Trophoblast cell (in vitro differentiated cells and primary cell): ENCODE results near the gene EPB41L1.

ENCODE experiments used
- DNase-seq, 2 donors: peaks; one replicate each; pipeline ENCODE4 v3.0.0-alpha.2; 2016
- H2AFZ ChIP-seq: 2 replicates; pipeline ENCODE4 v1.6.1; 2013; ENCODE audit warnings: low read length, moderate library complexity, mild to moderate bottlenecking; ENCODE audit not compliant: insufficient read depth, poor library complexity
- H2AK5ac ChIP-seq: 2 replicates; pipeline ENCODE4 v1.6.1; 2013; ENCODE audit warnings: mild to moderate bottlenecking, low read length
- H2BK120ac ChIP-seq: 2 replicates; pipeline ENCODE4 v1.6.1; 2013; ENCODE audit warnings: low read length, mild to moderate bottlenecking, moderate library complexity; ENCODE audit not compliant: insufficient read depth, poor library complexity
- H2BK12ac ChIP-seq: 2 replicates; pipeline ENCODE4 v1.6.1; 2013; ENCODE audit warnings: mild to moderate bottlenecking, low read length, moderate library complexity
- H2BK5ac ChIP-seq: 2 replicates; pipeline ENCODE4 v1.6.1; 2013; ENCODE audit warnings: low read length, low read depth, moderate library complexity, mild to moderate bottlenecking; ENCODE audit not compliant: poor library complexity
- H3K14ac ChIP-seq: 2 replicates; pipeline ENCODE4 v1.6.1; 2013; ENCODE audit warnings: mild to moderate bottlenecking, low read length
- H3K18ac ChIP-seq: 2 replicates; pipeline ENCODE4 v1.6.1; 2013; ENCODE audit warnings: mild to moderate bottlenecking, low read length
- H3K23ac ChIP-seq: 2 replicates; pipeline ENCODE4 v1.6.1; 2013; ENCODE audit warnings: low read length
- H3K27ac ChIP-seq: 2 replicates; pipeline ENCODE4 v1.5.1; 2013; ENCODE audit warnings: low read depth, mild to moderate bottlenecking, inconsistent platforms, low read length, moderate library complexity
- H3K27me3 ChIP-seq: 2 replicates; pipeline ENCODE4 v1.6.1; 2013; ENCODE audit warnings: inconsistent platforms, mild to moderate bottlenecking, low read length, moderate library complexity; ENCODE audit not compliant: insufficient read depth
- H3K36me3 ChIP-seq, 2 experiments: 1 replicate in 1 of 2; 2 replicates in 1 of 2; pipeline ENCODE4 v1.6.1; 2013; ENCODE audit warnings: low read length in 2 of 2, mild to moderate bottlenecking in 2 of 2, moderate library complexity in 1 of 2; ENCODE audit not compliant: insufficient read depth in 2 of 2, control insufficient read depth in 1 of 2
- H3K4ac ChIP-seq: 2 replicates; pipeline ENCODE4 v1.6.1; 2013; ENCODE audit warnings: low read depth, mild to moderate bottlenecking, low read length, moderate library complexity
- H3K4me1 ChIP-seq, 2 experiments: 1 replicate in 1 of 2; 2 replicates in 1 of 2; pipeline ENCODE4 v1.6.1; 2013; ENCODE audit warnings: low read length in 2 of 2, mild to moderate bottlenecking in 2 of 2, moderate library complexity in 1 of 2; ENCODE audit not compliant: insufficient read depth in 2 of 2, control insufficient read depth in 1 of 2
- H3K4me2 ChIP-seq: 2 replicates; pipeline ENCODE4 v1.6.1; 2013; ENCODE audit warnings: inconsistent platforms, mild to moderate bottlenecking, low read length, moderate library complexity
- H3K4me3 ChIP-seq: 2 replicates; pipeline ENCODE4 v1.5.1; 2013; ENCODE audit warnings: mild to moderate bottlenecking, low read depth, low read length, inconsistent platforms
- H3K79me1 ChIP-seq: one replicate; pipeline ENCODE4 v1.6.1; 2013; ENCODE audit warnings: low read length
- H3K79me2 ChIP-seq: 2 replicates; pipeline ENCODE4 v1.6.1; 2013; ENCODE audit warnings: low read length, mild to moderate bottlenecking; ENCODE audit not compliant: control insufficient read depth, insufficient read depth, poor library complexity
- H3K9ac ChIP-seq: 2 replicates; pipeline ENCODE4 v1.6.1; 2013; ENCODE audit warnings: mild to moderate bottlenecking, low read length
- H3K9me3 ChIP-seq: 2 replicates; pipeline ENCODE4 v1.6.1; 2013; ENCODE audit warnings: low read depth, mild to moderate bottlenecking, control low read depth, inconsistent platforms, low read length; ENCODE audit not compliant: insufficient read depth
- H4K12ac ChIP-seq: 2 replicates; pipeline ENCODE4 v1.6.1; 2013; ENCODE audit warnings: low read depth, mild to moderate bottlenecking, low read length, moderate library complexity
- H4K8ac ChIP-seq: 2 replicates; pipeline ENCODE4 v1.6.1; 2013; ENCODE audit warnings: low read depth, mild to moderate bottlenecking, low read length, moderate library complexity
- H4K91ac ChIP-seq: one replicate; pipeline ENCODE4 v1.6.1; 2013; ENCODE audit warnings: low read depth, mild to moderate bottlenecking, low read length, moderate library complexity
- WGBS: extraction: QIAGEN DNeasy Blood & Tissue Kit; methylation state at CpG from one replicate; pipeline ENCODE4 v1.1.7; 2013; ENCODE audit warnings: missing lambda C conversion rate; ENCODE audit not compliant: insufficient read length, insufficient coverage; ENCODE audit errors: extremely low coverage; 5-methylcytosine and 5-hydroxymethylcytosine counted together

The EPB41L1 gene

DNA sequence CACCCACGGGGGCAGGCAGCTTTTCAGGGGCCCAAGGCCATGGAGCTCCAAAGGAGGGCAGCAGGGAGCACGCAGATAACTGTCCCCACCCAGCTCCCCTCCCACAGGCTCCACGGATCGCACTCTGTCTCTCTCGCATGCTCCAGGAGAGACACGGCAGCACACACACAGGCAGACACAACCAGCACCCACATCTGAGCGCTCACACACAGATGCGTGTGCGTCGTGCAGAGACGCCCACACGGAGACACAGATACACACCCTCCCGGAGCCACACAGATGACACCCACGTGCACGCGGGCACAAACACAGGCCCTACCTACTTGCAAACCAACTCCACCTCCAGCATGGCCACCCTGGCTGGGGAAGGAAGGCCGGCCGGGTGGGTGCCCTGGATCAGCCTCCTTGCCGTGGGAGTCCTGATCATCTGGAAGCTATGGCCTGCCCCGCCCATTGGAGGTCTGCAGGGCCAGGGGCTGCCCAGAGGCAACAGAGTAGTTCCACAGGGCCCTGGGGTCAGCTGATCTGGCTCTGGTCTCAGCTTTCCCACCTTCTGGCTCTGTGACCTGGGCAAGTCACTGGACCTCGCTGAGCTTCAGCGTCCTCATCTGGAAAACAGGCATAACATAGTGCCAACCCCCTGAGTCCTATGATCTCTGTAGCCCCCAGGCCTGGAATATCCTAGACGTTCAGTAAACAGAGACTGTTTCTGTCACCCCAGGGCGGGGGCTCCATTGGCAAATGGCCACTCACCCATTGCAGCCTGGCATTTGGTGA, 113.3 kb downstream of the EPB41L1 start:
- no peak overlapping the region for H2AFZ ChIP-seq
- H3K23ac ChIP-seq, result no peak overlapping the region
- no peaks in the 10 kb centered on the region for H3K4me1 ChIP-seq
- DNase-seq, result no peak
- H3K4ac ChIP-seq, result no peak overlapping the region
- no peaks in the 10 kb centered on the region for H3K27me3 ChIP-seq
- H2BK12ac ChIP-seq, result no peak overlapping the region
- no peaks in the 10 kb centered on the region for H3K79me2 ChIP-seq
- H3K14ac ChIP-seq, result no peak overlapping the region
- WGBS, result no CpG with 5 or more reads among the region's 24 CpGs
- H3K9ac ChIP-seq, result no peak overlapping the region
- H3K18ac ChIP-seq, result no peak overlapping the region
- no peaks in the 10 kb centered on the region for H3K36me3 ChIP-seq
- H4K8ac ChIP-seq, result no peak overlapping the region
- H3K9me3 ChIP-seq, result no peaks in the 10 kb centered on the region
- no peaks in the 10 kb centered on the region for H3K79me1 ChIP-seq
- no peak overlapping the region for H3K4me2 ChIP-seq
- H4K12ac ChIP-seq, result no peak overlapping the region
- H3K4me3 ChIP-seq, result no peak overlapping the region
- H3K27ac ChIP-seq, result no peak overlapping the region
- H2BK5ac ChIP-seq, result no peak overlapping the region
- H2AK5ac ChIP-seq, result no peak overlapping the region
- no peak overlapping the region for H4K91ac ChIP-seq
- no peak overlapping the region for H2BK120ac ChIP-seq

DNA sequence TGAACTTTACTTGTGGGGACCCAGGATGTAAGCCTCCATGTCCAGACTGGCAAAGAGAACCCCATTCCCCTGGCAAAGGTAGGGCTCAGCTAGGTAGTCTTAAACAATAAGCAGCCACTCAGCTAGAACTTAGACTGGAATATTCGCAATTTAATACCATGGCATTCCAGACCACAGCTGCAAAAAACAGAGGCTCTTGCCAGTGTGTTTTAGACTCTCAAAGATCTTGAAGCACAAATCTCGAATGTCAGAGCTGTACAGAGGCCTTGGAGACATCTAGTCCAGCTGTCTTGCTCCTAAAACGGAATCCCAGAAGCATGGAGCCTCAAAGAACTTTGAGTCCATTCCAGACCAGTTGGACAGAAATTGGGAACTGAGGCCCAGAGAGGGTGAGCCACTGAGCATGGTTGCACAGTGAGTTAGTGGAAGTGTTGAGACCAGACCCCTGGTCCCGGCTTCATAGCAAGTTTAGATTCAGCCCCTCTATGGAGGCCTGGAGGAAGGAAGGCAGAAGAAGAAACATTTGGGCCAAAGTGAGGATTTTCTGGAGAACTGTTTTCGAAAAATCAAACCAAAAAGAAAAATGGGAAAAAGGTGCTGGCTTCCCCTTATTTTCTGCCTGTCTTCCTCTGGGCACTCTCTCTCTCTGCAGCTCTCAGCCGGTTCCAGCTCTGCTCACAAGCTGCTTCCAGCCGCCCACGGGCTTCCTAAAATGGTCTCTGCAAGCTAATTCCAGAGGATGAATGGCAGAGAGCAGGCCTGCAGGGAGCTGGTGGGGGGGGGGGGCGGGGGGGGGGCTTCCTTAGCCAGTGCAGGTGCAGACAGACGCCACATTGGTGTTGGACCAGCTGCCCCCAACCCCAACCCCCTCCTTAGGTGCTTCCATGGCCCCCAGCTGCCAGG, 114.2 kb downstream of the EPB41L1 start:
- Histone ChIP-seq H3K18ac (no peak overlapping the region), H4K91ac (no peak overlapping the region), H2AFZ (no peak overlapping the region), H2AK5ac (no peak overlapping the region), H3K27ac (no peak overlapping the region), H3K9ac (no peak overlapping the region), H3K9me3 (no peaks in the 10 kb centered on the region), H4K12ac (no peak overlapping the region), H3K4me2 (no peak overlapping the region), H3K27me3 (no peaks in the 10 kb centered on the region), H3K23ac (no peak overlapping the region), H3K4me1 (no peaks in the 10 kb centered on the region), H3K79me1 (no peaks in the 10 kb centered on the region), H4K8ac (no peak overlapping the region), H3K36me3 (no peaks in the 10 kb centered on the region), H2BK12ac (no peak overlapping the region), H3K4me3 (no peak overlapping the region), H3K14ac (no peak overlapping the region), H2BK120ac (no peak overlapping the region), H3K79me2 (no peaks in the 10 kb centered on the region), H2BK5ac (no peak overlapping the region), H3K4ac (no peak overlapping the region)
- no peak for DNase-seq
- WGBS, result no CpG with 5 or more reads among the region's 10 CpGs

DNA sequence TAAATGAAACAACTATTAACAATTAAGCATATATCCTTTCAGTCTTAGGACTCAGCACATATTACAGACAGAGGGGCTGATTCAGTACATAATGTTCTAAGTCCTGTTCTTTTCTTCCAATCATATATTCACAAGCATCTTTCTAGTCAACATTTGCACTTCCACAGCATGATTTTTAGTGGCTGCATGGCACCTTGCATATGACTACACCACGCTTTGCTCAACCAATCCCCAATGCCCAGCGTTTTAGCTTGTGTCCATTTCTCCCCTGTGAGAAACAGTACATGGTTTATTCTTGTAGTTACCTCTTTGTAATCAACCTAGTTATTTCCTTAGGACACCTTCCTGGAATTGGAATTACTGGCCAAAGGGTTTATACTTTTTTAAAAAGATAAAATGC, 115.0 kb downstream of the EPB41L1 start:
- Histone ChIP-seq H3K4me1 (no peaks in the 10 kb centered on the region), H3K18ac (no peak overlapping the region), H3K27me3 (no peaks in the 10 kb centered on the region), H3K79me2 (no peaks in the 10 kb centered on the region), H3K36me3 (no peaks in the 10 kb centered on the region), H2BK120ac (no peak overlapping the region), H3K4me2 (no peak overlapping the region), H2AK5ac (no peak overlapping the region), H4K12ac (no peak overlapping the region), H3K27ac (no peak overlapping the region), H3K4ac (no peak overlapping the region), H3K4me3 (no peak overlapping the region), H3K14ac (no peak overlapping the region), H3K23ac (no peak overlapping the region), H3K79me1 (no peaks in the 10 kb centered on the region), H2BK5ac (no peak overlapping the region), H4K8ac (no peak overlapping the region), H3K9me3 (no peaks in the 10 kb centered on the region), H3K9ac (no peak overlapping the region), H2AFZ (no peak overlapping the region), H4K91ac (no peak overlapping the region), H2BK12ac (no peak overlapping the region)
- DNase-seq, result no peak
- no CpG with 5 or more reads among the region's 2 CpGs for WGBS

DNA sequence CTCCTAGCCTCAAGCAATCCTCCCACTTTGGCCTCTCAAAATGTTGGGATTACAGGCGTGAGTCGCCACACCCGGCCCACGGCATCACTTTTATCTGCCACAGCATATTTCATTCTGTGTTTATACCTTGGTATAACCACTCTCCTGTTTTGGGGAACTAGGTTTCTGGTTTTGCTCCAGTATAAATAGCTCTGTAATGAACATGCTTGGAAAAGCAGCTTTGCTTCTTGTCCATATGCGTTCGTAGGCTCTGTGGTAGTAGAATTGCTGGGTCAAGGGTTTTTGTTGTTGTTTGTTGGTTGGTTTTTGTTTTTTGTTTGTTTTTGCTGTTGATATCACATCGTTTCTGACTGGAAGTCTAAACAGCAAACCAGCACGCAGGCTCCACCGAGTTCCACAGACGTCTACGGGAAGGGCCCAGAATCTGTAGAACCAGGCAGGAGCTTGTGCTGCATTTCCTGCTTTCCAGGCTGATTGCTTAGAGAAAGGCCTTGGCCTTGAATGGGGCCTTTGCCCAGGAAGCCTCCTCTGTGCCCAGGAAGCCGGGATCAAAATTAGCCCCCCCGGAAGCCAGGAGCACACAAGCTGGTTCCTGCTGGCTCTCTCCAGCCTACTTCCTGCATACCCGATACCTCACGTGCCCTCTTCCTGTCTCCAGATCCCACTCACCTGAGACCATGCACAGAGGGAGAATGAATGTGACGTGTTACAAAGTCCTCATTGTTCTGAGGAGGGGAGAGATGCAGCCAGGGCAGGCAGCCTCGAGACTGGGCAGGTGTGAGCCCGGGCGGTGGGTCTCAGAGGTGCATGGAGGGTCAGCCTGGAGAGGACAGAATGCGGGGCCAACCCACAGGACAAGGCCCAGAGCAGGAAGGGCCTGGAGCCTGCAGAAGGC, 116.5 kb downstream of the EPB41L1 start:
- peak in 1 of 2 donors; percentile 6 for DNase-seq
- no CpG with 5 or more reads among the region's 20 CpGs for WGBS
- no peak overlapping the region for H2AK5ac ChIP-seq
- H3K27ac ChIP-seq, result no peak overlapping the region
- no peaks in the 10 kb centered on the region for H3K27me3 ChIP-seq
- no peak overlapping the region for H3K4me2 ChIP-seq
- H2AFZ ChIP-seq, result no peak overlapping the region
- no peaks in the 10 kb centered on the region for H3K4me1 ChIP-seq
- H3K23ac ChIP-seq, result no peak overlapping the region
- H3K4me3 ChIP-seq, result no peak overlapping the region
- H4K12ac ChIP-seq, result no peak overlapping the region
- H3K14ac ChIP-seq, result no peak overlapping the region
- H4K91ac ChIP-seq, result no peak overlapping the region
- no peaks in the 10 kb centered on the region for H3K9me3 ChIP-seq
- no peak overlapping the region for H3K9ac ChIP-seq
- H2BK12ac ChIP-seq, result no peak overlapping the region
- H3K79me1 ChIP-seq, result no peaks in the 10 kb centered on the region
- no peak overlapping the region for H2BK120ac ChIP-seq
- no peak overlapping the region for H2BK5ac ChIP-seq
- H3K36me3 ChIP-seq, result no peaks in the 10 kb centered on the region
- no peak overlapping the region for H3K18ac ChIP-seq
- no peak overlapping the region for H4K8ac ChIP-seq
- no peak overlapping the region for H3K4ac ChIP-seq
- H3K79me2 ChIP-seq, result no peaks in the 10 kb centered on the region
